HG03354 (cell line): ENCODE results near the gene CHST12.

Source experiments
- ATAC-seq: cut with Tn5 transposase; IDR thresholded peaks from one replicate; pipeline ENCODE4 v1.9.1; 2021; ENCODE audit warnings: mild to moderate bottlenecking; ENCODE audit not compliant: unreplicated experiment, poor library complexity, severe bottlenecking

The CHST12 gene

GRCh38 chr7:2474813-2475677, 71.6 kb downstream of the CHST12 start:
- no peak for ATAC-seq

GRCh38 chr7:2475678-2476015, 72.2 kb downstream of the CHST12 start:
- no peak for ATAC-seq

- no peak for ATAC-seq
These were observed 72.9 kb downstream of the CHST12 start, which contains the start of gene GRIFIN for GRCh38 chr7:2476298-2476697. TSS of gene GRIFIN (minus strand) at chr7:2476398. CDS start at chr7:2476383, 15 bp downstream.

GRCh38 chr7:2476776-2477446, 73.5 kb downstream of the CHST12 start:
- no peak for ATAC-seq

GRCh38 chr7:2477447-2478398, 74.3 kb downstream of the CHST12 start:
- no peak for ATAC-seq

GRCh38 chr7:2478399-2478785, 75.0 kb downstream of the CHST12 start:
- no peak for ATAC-seq

- no peak for ATAC-seq
These were observed 75.4 kb downstream of the CHST12 start for GRCh38 chr7:2478800-2479199.

GRCh38 chr7:2479276-2480069, 76.1 kb downstream of the CHST12 start:
- no peak for ATAC-seq

- no peak for ATAC-seq
These were observed 76.6 kb downstream of the CHST12 start for GRCh38 chr7:2480070-2480408.

GRCh38 chr7:2481195-2481594, 77.8 kb downstream of the CHST12 start:
- ATAC-seq: no peak

GRCh38 chr7:2482725-2483451, 79.5 kb downstream of the CHST12 start:
- no peak for ATAC-seq

- no peak for ATAC-seq
These were observed 80.1 kb downstream of the CHST12 start for GRCh38 chr7:2483494-2483893.

- no peak for ATAC-seq
These were observed 81.5 kb downstream of the CHST12 start for GRCh38 chr7:2484868-2485267.

GRCh38 chr7:2487586-2488271, 84.3 kb downstream of the CHST12 start:
- ATAC-seq: no peak

- ATAC-seq: no peak
These were observed 84.8 kb downstream of the CHST12 start for GRCh38 chr7:2488272-2488645.

GRCh38 chr7:2488681-2489080, 85.3 kb downstream of the CHST12 start:
- ATAC-seq: no peak

- ATAC-seq: no peak
These were observed 86.8 kb downstream of the CHST12 start for GRCh38 chr7:2490181-2490651.

GRCh38 chr7:2492038-2492437, 88.6 kb downstream of the CHST12 start:
- no peak for ATAC-seq
